ENCODE data around the gene CCM2.

CCM2 gene

GRCh38 chr7:45086331-45087065 is 86.5 kb downstream of the CCM2 start:
- TF ChIP-seq, protein P1, sequence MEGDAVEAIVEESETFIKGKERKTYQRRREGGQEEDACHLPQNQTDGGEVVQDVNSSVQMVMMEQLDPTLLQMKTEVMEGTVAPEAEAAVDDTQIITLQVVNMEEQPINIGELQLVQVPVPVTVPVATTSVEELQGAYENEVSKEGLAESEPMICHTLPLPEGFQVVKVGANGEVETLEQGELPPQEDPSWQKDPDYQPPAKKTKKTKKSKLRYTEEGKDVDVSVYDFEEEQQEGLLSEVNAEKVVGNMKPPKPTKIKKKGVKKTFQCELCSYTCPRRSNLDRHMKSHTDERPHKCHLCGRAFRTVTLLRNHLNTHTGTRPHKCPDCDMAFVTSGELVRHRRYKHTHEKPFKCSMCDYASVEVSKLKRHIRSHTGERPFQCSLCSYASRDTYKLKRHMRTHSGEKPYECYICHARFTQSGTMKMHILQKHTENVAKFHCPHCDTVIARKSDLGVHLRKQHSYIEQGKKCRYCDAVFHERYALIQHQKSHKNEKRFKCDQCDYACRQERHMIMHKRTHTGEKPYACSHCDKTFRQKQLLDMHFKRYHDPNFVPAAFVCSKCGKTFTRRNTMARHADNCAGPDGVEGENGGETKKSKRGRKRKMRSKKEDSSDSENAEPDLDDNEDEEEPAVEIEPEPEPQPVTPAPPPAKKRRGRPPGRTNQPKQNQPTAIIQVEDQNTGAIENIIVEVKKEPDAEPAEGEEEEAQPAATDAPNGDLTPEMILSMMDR (IDR thresholded peaks at IDR 0.05; ENCODE audit: low read depth, low read length, missing control alignments), result no peak
- no peak overlapping the region for H3K4me3 ChIP-seq (replicated peaks; ENCODE audit: low read depth, low read length)
- DNase-seq (ENCODE audit: extremely low read depth, low read depth), result no peak

DNA sequence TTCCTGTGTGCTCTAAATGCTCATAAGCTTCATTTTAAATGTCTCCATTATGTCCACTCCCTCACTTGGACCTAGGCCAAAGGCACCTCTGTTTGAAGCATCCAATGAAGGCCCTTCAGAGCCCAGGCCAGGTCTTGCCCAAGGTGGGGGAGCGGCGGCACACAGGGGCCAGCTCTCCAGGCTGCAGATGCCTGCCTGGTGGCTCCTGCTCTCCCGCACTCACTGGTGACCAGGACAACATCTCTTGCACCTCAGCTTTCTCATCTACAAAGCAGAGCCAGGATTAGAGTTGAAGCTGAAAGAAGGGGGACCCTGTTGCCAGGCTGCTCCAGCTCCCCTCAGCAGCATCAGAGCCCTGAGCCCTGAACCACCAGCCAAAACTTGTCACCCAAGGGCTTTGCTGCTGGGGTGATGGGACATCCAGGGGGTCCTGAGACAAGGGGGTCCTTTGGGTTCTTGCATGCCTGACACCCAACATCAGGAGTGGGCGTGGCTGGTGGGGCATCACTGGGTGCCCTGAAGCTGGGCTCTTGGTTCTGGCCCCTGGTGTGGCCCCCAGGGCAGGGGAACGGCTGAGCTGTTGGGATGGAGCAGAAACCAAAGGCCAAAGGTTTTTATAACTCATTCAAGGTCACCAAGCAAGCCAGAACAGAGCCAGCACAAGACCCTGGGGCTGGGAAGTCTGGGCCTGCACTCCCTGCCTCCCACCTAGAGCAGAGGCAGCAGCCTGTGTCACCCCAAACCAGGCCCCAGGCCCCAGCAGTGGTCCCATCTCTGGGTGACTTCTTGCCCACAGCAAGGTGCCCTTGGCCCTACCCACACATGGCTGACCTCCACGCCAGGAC is 87.5 kb downstream of the CCM2 start:
- no peak overlapping the region; the same call in 1 of the 2 replicates for H3K4me3 ChIP-seq (replicated peaks; ENCODE audit: low read depth, low read length)
- DNase-seq (ENCODE audit: extremely low read depth, low read depth), result no peak
- TF ChIP-seq, protein P1 (IDR thresholded peaks at IDR 0.05; ENCODE audit: low read depth, low read length, missing control alignments), result no peak

- TF ChIP-seq, protein P1 (IDR thresholded peaks at IDR 0.05; ENCODE audit: low read depth, low read length, missing control alignments), result no peak
- DNase-seq (ENCODE audit: extremely low read depth, low read depth), result no peak
- H3K4me3 ChIP-seq (replicated peaks; ENCODE audit: low read depth, low read length), result peak overlapping the region; percentile 47
These were observed 88.2 kb downstream of the CCM2 start for GRCh38 chr7:45088146-45088701.

DNA sequence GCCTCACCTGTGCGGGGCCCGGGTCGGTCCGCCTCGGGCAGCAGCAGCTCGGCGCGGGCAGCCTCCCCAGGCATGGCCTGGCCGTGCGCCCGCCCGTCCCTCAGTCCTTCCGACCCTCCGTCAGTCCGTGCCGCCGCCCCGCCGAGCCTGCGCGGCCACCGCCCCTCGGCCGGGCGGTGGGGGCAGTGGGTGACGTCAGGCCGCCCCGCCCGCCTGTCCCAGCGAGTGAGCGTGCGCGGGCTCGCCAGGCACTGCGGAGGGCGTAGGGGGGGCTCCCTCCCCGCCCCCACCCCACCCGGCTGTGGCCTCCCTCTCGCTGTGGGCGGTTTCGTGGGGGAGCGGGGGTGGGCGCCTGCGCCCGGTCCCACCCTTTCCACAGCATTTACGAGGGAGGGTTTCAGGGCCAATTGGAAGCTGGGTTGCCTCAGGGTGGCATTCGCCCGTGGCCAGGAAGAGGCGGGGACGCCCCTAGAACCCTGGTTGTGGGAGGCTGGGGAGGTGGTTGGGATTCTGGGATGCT is 88.9 kb downstream of the CCM2 start, which contains the start of gene NACAD:
NACAD (minus strand) TSS at position 149 of the 520 bp plus-strand sequence; CDS start at position 74, 75 bp downstream.
- H3K4me3 ChIP-seq (replicated peaks; ENCODE audit: low read depth, low read length), result peak within 1 kb of the TSS; percentile 47
- no peak for DNase-seq (ENCODE audit: extremely low read depth, low read depth)
- TF ChIP-seq, protein P1 (IDR thresholded peaks at IDR 0.05; ENCODE audit: low read depth, low read length, missing control alignments), result no peak

DNA sequence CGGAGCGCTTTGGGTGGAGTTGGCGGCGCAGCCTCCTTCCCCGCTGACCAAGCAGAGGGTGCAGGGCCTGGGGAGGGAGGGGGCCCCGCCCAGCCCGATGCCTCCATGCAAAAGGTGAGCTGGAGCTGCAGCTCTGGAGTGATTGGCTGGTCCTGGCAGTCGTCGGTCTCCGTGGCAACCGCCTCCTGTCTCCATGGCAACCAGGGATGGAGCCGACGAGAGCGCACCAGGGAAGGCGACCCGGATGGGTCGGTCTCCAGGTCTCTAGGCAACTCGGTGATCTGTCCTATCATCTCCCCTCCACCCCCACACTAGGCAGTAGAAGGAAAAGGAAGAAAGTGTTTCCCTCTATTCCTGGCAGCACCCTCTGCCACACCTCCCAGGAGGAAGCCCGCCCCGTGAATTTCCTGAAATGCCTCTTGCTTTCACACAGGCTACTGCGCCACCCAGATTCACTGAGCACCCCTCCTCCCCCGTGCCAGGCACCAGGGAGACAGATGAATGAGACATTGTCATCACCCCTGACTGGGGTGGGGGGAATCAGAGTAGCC is 89.4 kb downstream of the CCM2 start:
- H3K4me3 ChIP-seq (replicated peaks; ENCODE audit: low read depth, low read length), result peak overlapping the region; percentile 47
- TF ChIP-seq, protein P1 (IDR thresholded peaks at IDR 0.05; ENCODE audit: low read depth, low read length, missing control alignments), result no peak
- DNase-seq (ENCODE audit: extremely low read depth, low read depth), result no peak
